GM19438 (cell line): Measurements from ENCODE around the gene CLEC9A.

ENCODE experiments used
- ATAC-seq: cut with Tn5 transposase; IDR thresholded peaks from one replicate; pipeline ENCODE4 v1.9.1; 2021; ENCODE audit warnings: low read depth; ENCODE audit not compliant: unreplicated experiment

Gene CLEC9A

DNA sequence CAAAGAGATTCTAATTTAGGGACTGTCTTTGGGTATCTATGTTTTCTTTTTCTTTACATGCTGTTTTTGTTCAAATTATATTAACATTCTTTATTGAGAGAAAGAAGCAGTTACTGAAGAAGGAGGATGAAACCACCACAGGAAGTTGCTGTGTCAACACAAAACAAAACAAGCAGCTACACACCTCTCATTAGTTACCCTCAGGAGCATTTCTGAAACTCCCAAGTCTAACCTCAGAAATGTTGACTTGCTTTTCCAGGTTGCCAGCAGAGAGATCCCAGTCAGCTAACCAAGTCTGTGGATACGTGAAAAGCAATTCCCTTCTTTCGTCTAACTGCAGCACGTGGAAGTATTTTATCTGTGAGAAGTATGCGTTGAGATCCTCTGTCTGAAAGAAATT, 34.8 kb downstream of the CLEC9A start:
- ATAC-seq: no peak

- ATAC-seq: no peak
Measured at GRCh38 chr12:10067264-10067663, 36.8 kb downstream of the CLEC9A start.

DNA sequence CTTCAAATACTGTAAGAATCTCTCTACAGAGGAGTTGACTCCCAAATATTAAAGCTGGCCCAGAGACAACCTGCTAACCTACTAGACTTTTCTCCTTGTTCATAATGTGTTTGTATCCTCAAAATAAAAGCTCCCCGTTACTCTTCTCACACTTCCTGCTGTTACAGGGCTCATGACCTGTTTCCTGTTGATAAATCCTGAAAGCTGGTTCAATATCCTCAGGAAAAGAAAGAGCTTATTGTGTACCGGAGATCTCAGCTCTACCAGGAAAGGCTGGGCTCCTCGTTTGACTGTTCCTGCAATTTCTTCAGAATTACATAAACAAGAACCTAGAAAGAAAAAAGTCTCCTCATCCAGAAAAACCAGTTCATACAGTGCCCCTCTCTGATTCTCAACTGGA, 37.5 kb downstream of the CLEC9A start:
- no peak for ATAC-seq

DNA sequence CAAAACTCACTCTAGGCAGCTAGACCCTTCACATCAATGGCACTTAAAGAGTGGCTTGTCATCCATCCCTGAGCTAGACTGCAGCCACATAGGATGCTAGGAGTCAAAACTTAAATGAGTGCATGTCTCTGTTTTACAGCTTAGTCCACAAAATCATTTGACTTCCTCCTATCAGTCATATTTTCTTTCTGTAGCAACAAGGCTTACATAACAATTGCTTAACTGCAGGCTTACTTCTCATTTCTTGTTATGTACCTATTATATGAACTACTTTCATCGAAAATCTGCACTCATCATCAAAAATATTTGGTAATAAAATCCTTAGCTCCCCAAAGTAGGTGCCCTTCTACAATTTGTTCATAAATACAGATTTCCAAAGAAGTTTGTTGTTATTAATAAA, 38.2 kb downstream of the CLEC9A start:
- no peak for ATAC-seq

- ATAC-seq: no peak
Measured at GRCh38 chr12:10069099-10069498, 38.6 kb downstream of the CLEC9A start.

GRCh38 chr12:10069976-10070375, 39.5 kb downstream of the CLEC9A start:
- ATAC-seq: no peak

DNA sequence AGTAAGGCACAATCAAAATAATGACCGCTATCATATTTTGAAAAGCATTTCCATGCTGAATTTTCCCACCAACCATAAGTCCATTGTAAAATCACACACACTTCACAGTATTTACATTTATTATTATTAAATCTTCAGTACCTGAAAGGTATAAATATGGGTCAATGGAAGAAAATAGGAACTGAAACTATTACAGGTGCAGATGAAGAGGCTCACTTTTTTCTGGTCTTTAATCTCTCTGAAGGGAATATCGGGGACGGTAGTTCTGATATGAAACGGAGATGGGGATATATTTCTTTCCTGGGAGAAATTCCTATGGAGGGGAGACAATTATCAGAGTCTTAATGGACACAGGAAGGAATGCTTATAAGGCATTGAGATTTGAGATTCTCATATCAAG, 39.9 kb downstream of the CLEC9A start:
- no peak for ATAC-seq

DNA sequence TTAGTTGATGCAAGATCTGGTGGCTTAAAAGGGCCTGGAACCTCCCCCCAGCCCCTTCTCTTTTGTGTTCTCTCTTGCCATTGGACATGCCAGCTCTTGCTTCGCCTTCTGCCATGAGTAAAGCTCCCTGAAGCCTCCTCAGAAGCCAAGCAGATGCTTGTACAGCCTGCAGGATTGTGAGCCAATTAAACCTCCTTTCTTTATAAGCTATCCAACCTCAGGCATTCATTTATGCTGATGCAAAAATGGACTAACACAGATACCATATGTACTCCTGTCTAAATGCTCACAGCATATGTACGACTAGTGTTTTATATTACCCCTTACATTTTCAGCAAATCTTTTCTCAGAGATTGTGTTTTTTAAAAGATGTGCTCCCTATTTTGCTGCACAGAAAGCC, 41.6 kb downstream of the CLEC9A start:
- no peak for ATAC-seq

GRCh38 chr12:10073261-10073660, 42.8 kb downstream of the CLEC9A start:
- ATAC-seq: no peak

DNA sequence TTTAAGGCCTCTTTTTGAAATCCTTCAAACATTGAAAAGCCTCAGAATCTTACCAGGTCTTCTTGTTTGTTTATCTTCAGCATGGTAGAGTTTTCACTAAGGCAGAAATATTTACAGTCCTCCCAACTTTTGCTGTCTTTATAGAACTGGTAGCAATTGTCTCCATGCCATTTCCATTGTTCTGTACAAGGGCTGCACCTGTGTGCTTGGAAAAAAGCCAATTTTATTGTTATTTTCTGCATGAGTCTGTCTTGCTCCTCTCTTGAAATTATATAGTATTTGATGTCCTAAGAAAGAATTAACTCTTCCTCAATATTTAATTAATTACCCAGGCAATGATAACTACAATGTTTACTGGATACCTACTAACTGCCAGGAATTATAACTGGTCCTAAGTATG, 45.0 kb downstream of the CLEC9A start:
- no peak for ATAC-seq

DNA sequence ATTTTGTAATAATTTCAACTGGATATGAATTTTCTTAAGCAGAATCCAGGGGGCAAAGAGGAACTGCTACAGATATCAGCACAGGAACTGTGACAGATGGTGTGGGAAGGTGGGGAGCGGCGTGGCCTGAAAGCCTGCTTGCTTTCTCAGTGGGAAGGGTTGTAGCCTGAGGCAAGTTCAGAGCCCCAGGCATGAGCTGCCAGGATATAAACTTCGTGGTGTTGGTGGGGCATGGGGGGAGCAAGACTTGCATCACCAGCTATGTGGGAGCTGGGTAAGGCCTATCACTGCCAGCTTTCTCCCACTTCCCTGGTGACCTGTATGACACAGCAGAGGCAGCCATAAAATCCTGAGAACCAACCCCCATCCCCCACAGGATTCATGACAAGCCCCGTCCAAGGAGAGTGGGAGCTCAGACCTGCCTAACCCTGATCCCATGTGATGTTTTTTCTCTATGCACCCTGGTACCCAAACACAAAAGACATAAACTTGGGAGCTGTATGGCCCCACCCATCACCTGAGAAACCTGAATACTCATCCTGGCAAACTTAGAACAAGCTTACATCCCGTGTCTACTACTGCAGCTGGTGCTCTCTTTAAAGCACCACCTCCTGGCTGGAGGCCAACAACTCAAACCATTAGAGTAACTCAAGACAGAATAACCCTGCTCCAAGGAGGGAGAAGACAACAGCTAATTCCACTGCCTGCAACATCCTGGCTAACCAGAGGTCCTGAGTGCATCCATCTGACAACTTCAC, 51.8 kb downstream of the CLEC9A start:
- ATAC-seq: no peak

DNA sequence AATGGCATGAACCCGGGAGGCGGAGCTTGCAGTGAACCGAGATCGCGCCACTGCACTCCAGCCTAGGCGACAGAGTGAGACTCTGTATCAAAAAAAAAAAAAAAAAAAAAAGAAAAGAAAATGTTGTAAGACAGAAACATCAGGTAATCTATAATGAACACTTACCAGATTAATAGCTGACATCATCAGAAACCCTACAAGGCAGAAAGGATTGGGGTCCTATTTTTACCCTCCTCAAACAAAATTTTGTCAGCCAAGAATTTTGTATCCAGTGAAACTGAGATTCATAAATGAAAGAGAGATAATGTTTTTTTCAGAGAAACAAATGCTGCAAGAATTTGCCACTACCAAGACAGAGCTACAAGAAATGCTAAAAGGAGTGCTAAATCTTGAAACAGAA, 54.3 kb downstream of the CLEC9A start:
- no peak for ATAC-seq

DNA sequence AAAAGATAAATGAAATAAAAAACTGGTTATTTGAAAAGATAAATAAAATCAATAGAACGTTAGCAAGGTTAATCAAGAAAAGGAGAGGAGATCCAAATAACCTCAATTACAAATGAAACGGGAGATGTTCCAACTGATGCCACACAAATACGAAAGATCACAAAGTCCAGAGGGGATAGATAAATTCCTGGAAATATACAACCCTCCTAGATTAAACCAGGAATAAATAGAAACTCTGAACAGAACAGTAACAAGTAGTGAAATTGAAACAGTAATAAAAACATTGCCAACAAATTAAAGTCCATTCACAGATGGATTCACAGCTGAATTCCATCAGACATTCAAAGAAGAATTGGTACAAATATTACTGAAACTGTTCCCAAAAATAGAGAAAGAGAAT, 55.9 kb downstream of the CLEC9A start:
- no peak for ATAC-seq

DNA sequence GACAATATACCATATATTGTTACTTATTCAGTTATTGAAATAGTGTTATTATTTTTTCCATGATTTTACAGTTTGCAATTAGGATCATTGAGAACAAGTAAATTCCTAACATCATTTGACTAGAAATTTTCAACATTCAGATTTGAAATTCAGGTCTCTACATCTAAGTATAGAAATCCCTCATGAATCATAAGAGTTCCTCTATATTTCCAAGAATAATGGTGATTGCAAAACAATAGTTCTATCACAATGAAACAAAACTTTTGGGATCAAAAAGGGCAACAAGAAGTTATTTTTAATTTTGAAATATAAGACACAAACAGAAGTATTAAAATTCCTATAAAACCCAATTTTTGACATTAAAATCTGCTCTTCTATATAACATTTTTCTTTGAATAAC, 57.5 kb downstream of the CLEC9A start:
- no peak for ATAC-seq

GRCh38 chr12:10088955-10089900, 58.7 kb downstream of the CLEC9A start:
- ATAC-seq: no peak

- ATAC-seq: no peak
Measured at GRCh38 chr12:10094646-10095395, 64.3 kb downstream of the CLEC9A start.

DNA sequence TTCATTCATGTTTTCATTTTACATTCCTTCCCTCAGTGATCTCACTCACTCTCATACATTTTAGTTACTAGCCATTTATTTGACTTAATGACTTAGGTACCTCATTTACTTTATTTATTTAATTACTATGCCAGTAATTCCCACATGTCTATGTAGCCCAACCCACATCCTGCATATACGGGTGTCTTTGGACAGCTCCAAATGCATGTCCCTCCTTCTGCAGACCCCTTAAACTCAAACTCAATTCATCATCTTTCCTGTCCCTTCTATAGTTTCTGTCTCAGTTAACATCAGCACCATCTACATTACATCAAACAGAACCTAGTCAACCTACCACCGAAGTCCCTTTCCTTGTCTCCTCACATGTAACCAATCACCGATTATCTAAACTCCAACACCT, 65.5 kb downstream of the CLEC9A start:
- ATAC-seq: no peak

DNA sequence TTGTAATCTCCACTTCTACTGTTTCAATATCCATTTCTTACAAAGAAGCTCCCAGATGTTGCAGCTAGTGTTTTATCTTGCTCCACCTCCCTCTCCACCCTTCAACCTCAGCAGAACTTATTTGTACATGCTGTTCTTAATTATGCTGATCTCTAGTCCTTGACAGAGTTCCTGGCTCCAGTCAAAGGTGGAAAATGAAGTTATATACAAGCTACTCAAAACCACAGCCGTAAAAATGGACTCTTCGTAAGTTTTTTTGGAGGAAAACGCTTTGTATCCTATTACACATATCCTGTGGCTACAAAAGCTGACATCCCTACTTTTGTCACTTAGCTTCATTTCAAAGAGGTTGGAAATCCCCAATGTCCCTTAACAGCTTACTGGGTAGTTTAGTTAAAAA, 67.0 kb downstream of the CLEC9A start:
- ATAC-seq: no peak

- no peak for ATAC-seq
Measured at GRCh38 chr12:10098791-10099190, 68.3 kb downstream of the CLEC9A start, which contains the start of gene CLEC1A. TSS of gene CLEC1A (minus strand) at chr12:10098985. CDS start at chr12:10098922, 63 bp downstream.

DNA sequence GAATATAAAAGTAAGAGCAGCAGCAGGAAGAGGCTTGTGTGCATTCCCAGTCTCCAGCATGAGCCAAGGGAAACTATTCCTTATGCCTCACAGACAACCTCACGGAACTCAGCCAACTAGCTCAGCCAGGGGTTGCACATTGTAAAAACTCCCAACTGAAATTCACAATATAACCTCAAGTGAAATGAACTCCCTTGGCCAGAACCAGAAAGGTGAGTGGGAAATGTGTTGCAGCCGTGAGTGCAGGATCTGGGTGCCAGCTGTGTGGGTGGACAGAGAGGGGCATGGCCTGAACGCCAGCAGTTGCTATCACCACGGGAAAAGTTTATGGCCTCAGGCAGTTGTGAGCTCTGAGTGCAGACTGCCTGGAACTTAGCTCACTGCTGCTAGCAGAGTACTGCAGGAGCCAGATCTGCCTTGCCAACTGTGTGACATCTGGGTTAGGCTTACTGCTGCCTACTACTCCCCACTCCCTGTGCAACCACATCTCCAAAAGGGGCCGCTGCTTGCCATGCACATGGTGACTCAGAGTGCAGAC, 70.6 kb downstream of the CLEC9A start:
- ATAC-seq: no peak
